ENCODE data around the gene ITGB1. TPM values are rescaled to one million over a fixed set of nuclear protein-coding genes. Genes with fewer than 3 reads are reported as not detected.
"Not testable (repeated sequence)": the region's sequence is repeated elsewhere in the genome, so short reads cannot be mapped to it uniquely, and the experiment has no call there.

Gene ITGB1
- total RNA-seq, 2 experiments from 2014 or later = 82.4 to 82.9 TPM

DNA sequence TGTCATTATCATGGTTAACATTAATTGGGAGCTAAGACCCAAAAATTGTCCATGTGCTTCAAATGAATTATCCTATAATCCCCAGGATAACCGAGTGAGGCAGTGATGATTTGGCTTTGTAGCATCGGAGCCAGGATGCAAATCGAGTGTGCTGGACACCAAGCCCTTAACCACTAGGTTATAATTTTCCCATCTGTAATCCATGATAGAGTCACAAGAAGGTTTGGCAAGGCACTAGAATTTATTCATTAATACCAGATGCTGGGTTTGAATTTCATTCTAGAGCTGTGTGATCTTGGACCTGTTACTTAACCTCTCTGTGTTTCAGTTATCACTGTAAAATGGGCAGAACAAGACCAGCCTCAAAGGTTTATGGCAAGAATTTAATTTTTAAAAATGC, 21.0 kb upstream of the ITGB1 start:
- Mint-ChIP-seq H3K9me3 (no peaks in the 10 kb centered on the region), H3K27me3 (no peaks in the 10 kb centered on the region), H3K36me3 (ENCODE audit: low read depth) (no peaks in the 10 kb centered on the region), H3K27ac (no peak overlapping the region), H3K4me1 (ENCODE audit: low read depth) (peaks cover 23% of the 10 kb centered on the region), H3K4me3 (no peak overlapping the region)
- no peak overlapping the region for H3K4me3 ChIP-seq (ENCODE audit: low read length)
- H3K9me3 ChIP-seq (ENCODE audit: control insufficient read depth in 1 of 2, insufficient read depth in 1 of 2, low read length in 2 of 2) = no peaks in the 10 kb centered on the region
- no peak for DNase-seq
- H3K27me3 ChIP-seq (ENCODE audit: control insufficient read depth in 1 of 2, insufficient read depth in 2 of 2, low read length in 2 of 2) = no peaks in the 10 kb centered on the region
- H3K4me1 ChIP-seq (ENCODE audit: insufficient read depth, low read length) = peaks cover 28% of the 10 kb centered on the region
- intact Hi-C loops (cut with DNase I, micrococcal nuclease) = no loop called here
- POLR2A ChIA-PET = no interaction called here
- CTCF ChIA-PET = interaction anchor here (1.4 kb wide), 1 partner anchor 24 kb away, joined by 3 read pairs; no protein-coding TSS in a partner anchor
- TF ChIP-seq, protein P1, sequence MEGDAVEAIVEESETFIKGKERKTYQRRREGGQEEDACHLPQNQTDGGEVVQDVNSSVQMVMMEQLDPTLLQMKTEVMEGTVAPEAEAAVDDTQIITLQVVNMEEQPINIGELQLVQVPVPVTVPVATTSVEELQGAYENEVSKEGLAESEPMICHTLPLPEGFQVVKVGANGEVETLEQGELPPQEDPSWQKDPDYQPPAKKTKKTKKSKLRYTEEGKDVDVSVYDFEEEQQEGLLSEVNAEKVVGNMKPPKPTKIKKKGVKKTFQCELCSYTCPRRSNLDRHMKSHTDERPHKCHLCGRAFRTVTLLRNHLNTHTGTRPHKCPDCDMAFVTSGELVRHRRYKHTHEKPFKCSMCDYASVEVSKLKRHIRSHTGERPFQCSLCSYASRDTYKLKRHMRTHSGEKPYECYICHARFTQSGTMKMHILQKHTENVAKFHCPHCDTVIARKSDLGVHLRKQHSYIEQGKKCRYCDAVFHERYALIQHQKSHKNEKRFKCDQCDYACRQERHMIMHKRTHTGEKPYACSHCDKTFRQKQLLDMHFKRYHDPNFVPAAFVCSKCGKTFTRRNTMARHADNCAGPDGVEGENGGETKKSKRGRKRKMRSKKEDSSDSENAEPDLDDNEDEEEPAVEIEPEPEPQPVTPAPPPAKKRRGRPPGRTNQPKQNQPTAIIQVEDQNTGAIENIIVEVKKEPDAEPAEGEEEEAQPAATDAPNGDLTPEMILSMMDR (IDR thresholded peaks at IDR 0.05) = no peak
- ATAC-seq (ENCODE audit: poor library complexity) = no peak
- H3K27ac ChIP-seq (ENCODE audit: low read depth in 1 of 2, low read length in 2 of 2) = no peak overlapping the region
- H3K36me3 ChIP-seq (ENCODE audit: insufficient read depth, low read length) = no peaks in the 10 kb centered on the region

DNA sequence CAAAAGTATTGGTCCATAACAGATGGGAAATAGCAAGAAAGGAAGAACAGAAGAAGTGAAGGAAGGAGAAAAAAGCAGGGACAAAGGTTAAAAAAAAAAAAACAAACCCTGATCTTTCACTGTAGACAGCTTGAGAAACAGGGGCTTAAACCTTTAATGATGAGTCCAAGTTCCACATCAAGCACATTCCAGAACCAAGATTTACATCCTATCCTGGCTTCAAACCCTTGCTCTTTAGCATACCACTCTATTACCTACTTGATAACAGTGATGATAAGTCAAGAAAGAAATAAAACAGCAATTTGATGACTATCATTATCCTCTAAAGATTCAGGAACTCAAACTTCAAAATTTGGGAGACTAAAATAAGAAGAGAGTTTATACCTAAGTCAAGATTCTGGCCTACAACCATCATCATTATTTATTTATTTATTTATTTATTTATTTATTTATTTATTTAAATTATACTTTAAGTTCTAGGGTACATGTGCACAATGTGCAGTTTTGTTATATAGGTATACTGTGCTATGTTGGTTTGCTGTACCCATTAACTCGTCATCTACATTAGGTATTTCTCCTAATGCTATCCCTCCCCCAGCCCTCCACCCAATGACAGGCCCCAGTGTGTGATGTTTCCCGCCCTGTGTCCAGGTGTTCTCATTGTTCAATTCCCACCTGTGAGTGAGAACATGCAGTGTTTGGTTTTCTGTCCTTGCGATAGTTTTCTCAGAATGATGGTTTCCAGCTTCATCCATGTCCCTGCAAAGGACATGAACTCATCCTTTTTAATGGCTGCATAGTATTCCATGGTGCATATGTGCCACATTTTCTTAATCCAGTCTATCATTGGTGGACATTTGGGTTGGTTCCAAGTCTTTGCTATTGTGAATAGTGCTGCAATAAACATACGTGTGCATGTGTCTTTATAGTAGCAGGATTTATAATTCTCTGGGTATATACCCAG, 20.1 kb upstream of the ITGB1 start:
- peaks cover 28% of the 10 kb centered on the region for H3K4me1 ChIP-seq (ENCODE audit: insufficient read depth, low read length)
- H3K36me3 Mint-ChIP-seq (ENCODE audit: low read depth); intact Hi-C loops (cut with DNase I, micrococcal nuclease); H3K27ac ChIP-seq (ENCODE audit: low read depth in 1 of 2, low read length in 2 of 2); H3K36me3 ChIP-seq (ENCODE audit: insufficient read depth, low read length); ATAC-seq (ENCODE audit: poor library complexity); H3K27me3 Mint-ChIP-seq; POLR2A ChIA-PET; H3K9me3 ChIP-seq (ENCODE audit: control insufficient read depth in 1 of 2, insufficient read depth in 1 of 2, low read length in 2 of 2); H3K9me3 Mint-ChIP-seq; DNase-seq; H3K4me3 ChIP-seq (ENCODE audit: low read length); H3K4me3 Mint-ChIP-seq; H3K27ac Mint-ChIP-seq; H3K27me3 ChIP-seq (ENCODE audit: control insufficient read depth in 1 of 2, insufficient read depth in 2 of 2, low read length in 2 of 2): not testable (repeated sequence)
- H3K4me1 Mint-ChIP-seq (ENCODE audit: low read depth) = peaks cover 23% of the 10 kb centered on the region
- CTCF ChIA-PET = interaction anchor here (0.7 to 1.4 kb wide), 2 partner anchors 23 to 116 kb away, joined by 3 read pairs; no protein-coding TSS in a partner anchor

- CTCF ChIA-PET = no interaction called here
- H3K4me1 ChIP-seq (ENCODE audit: insufficient read depth, low read length) = peaks cover 21% of the 10 kb centered on the region
- POLR2A ChIA-PET = interaction anchor here (0.6 kb wide), 2 partner anchors 32 to 44 kb away, joined by 3 read pairs; no protein-coding TSS in a partner anchor
- H3K27me3 ChIP-seq (ENCODE audit: control insufficient read depth in 1 of 2, insufficient read depth in 2 of 2, low read length in 2 of 2) = no peaks in the 10 kb centered on the region
- H3K9me3 ChIP-seq (ENCODE audit: control insufficient read depth in 1 of 2, insufficient read depth in 1 of 2, low read length in 2 of 2) = no peaks in the 10 kb centered on the region
- Mint-ChIP-seq H3K27me3 (no peaks in the 10 kb centered on the region), H3K27ac (no peak overlapping the region), H3K9me3 (no peaks in the 10 kb centered on the region), H3K4me1 (ENCODE audit: low read depth) (peaks cover 13% of the 10 kb centered on the region), H3K36me3 (ENCODE audit: low read depth) (no peaks in the 10 kb centered on the region), H3K4me3 (no peak overlapping the region)
- intact Hi-C loops (cut with DNase I, micrococcal nuclease) = no loop called here
- TF ChIP-seq, protein P1 (IDR thresholded peaks at IDR 0.05) = no peak
- ATAC-seq (ENCODE audit: poor library complexity) = no peak
- no peak overlapping the region for H3K27ac ChIP-seq (ENCODE audit: low read depth in 1 of 2, low read length in 2 of 2)
- no peaks in the 10 kb centered on the region for H3K36me3 ChIP-seq (ENCODE audit: insufficient read depth, low read length)
- no peak for DNase-seq
- H3K4me3 ChIP-seq (ENCODE audit: low read length) = no peak overlapping the region
Measured at GRCh38 chr10:32976338-32976737, 18.3 kb upstream of the ITGB1 start.
